HG03439 (cell line): Measurements from ENCODE around the gene SACM1L.
"Not testable (repeated sequence)": the region's sequence is repeated elsewhere in the genome, so short reads cannot be mapped to it uniquely, and the experiment has no call there.

Source experiments
- ATAC-seq: cut with Tn5 transposase; IDR thresholded peaks from one replicate; pipeline ENCODE4 v1.9.1; 2021; ENCODE audit warnings: mild to moderate bottlenecking, moderate library complexity; ENCODE audit not compliant: unreplicated experiment

SACM1L gene

GRCh38 chr3:45666757-45667431 is 22.3 kb upstream of the SACM1L start:
- no peak for ATAC-seq

GRCh38 chr3:45667569-45667934 is 21.6 kb upstream of the SACM1L start:
- ATAC-seq, result no peak

GRCh38 chr3:45670436-45670835 is 18.8 kb upstream of the SACM1L start:
- no peak for ATAC-seq

- ATAC-seq, result no peak
Measured at GRCh38 chr3:45670991-45671390, 18.2 kb upstream of the SACM1L start.

- ATAC-seq, result no peak
Measured at GRCh38 chr3:45673273-45673672, 15.9 kb upstream of the SACM1L start.

- ATAC-seq, result no peak
Measured at GRCh38 chr3:45676325-45677032, 12.7 kb upstream of the SACM1L start.

- ATAC-seq, result no peak
Measured at GRCh38 chr3:45677033-45677446, 12.2 kb upstream of the SACM1L start.

DNA sequence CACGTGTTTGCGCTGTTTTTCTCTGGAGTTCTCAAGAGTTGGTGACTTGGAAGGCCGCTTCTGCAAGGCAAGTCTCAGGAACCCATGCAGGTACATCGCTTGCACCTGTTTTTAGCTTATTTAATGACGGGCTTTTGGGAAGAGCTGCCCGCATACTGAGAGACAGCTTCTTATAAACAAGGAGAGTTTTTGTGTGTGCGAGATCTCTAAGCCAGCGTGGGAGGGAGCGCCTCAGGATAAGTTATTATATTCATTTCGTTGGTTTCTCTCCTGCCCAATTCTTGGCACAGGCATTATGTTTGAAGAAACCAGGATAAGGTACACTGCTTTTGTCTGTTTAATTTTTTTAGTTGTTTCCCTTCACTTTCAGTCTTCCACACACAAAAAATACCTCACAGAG is 11.4 kb upstream of the SACM1L start:
- ATAC-seq, result no peak

DNA sequence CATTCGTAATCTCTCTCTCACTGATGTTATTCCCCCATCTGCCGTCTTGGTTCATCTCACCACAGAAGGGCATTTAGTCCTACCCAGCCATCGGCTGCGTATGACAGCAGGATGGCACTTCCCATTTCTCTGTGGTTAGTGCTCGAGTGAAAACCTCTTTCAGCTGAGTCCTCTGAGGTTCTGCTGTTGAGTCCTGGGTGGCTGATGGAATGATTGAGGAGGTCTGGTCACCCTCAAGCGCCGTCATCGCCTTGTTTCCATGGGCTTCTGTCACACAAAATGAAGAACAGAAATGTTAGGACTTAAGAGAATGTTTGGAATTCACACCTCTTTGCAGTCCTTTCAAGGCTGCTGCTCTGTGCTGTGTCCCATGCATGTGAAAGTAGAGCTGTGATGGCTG is 9.4 kb upstream of the SACM1L start:
- no peak for ATAC-seq

- no peak for ATAC-seq
Measured at GRCh38 chr3:45681221-45681620, 8.0 kb upstream of the SACM1L start.

GRCh38 chr3:45681846-45682245 is 7.3 kb upstream of the SACM1L start:
- ATAC-seq, result no peak

DNA sequence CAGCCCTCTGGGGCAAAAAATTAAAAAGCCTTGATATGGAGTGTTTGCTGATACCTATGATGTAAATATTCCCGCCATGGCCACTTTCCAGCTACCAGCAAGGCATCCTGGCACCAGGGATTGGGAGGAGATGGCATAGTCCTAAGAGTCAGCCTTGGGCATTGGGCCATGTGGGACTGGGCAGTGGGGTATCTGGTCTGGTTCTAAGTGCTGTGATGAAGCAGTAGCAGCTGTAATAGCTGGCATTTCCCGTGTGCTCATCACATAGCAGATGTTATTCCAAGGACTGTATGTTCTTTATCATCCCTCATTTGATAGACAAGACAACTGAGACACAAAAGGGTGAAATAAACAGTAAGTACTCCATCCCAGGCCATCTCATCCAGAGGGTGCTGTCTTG is 6.9 kb upstream of the SACM1L start:
- ATAC-seq, result no peak

DNA sequence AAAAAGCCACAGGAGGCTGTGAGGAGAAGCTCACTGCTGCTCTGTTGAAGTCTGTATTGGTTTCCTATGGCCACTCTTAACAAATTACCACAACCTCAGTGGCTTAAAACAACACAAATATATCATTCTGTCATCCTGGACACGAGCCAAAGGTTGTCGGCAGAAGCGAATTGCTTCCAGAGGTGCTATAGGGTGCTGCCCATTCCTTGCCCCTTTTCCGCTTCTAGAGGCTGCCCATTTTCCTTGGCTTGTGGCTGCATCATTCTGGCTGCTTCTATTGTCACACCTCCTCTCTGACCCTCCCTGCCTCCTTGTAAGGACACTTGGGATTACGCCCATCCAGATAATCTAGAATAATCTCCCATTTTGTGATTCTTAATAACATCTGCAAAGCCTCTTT is 6.4 kb upstream of the SACM1L start:
- ATAC-seq, result no peak

DNA sequence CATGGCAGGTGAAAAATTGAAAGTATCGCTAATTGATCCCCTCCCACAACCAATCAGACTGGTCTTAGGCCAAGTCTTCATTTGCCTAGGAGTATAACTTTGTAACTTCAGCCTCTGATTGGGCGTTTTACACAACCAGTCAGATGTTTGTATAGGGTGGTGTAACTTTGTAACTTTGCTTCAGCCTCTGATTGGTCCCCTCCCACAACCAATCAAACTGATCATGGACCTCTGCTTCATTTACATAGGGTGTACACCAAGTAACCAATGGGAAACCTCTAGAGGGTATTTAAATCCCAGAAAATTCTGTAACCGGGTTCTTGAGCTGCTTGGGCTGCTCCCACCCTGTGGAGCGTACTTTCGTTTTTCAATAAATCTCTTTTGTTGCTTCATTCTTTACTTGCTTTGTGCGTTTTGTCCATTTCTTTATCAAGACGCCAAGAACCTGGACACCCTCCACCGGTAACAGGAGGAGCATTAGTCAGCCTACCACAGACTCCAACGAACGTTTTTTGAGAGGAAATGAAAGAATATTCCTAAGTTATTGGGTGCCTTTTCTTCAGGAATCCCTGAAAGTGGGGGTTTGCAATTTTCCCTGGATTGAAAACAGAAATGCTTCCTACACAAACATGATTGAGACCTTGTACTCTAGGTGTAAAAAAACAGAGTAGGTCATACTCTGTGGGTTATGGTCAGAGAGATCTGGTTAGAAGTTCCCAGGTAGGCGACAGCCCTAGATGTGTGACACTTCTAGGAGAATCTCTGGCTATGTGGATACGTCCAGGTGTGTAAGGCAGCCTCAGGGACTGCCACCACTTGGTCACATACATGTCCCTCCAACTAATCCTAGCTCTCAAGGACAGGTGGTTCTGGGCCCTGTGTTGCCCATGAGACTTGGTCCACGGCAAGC is 5.5 kb upstream of the SACM1L start:
- no peak for ATAC-seq

GRCh38 chr3:45684327-45684892 is 4.8 kb upstream of the SACM1L start:
- no peak for ATAC-seq

- ATAC-seq, result not testable (repeated sequence)
Measured at GRCh38 chr3:45685722-45686121, 3.5 kb upstream of the SACM1L start.

DNA sequence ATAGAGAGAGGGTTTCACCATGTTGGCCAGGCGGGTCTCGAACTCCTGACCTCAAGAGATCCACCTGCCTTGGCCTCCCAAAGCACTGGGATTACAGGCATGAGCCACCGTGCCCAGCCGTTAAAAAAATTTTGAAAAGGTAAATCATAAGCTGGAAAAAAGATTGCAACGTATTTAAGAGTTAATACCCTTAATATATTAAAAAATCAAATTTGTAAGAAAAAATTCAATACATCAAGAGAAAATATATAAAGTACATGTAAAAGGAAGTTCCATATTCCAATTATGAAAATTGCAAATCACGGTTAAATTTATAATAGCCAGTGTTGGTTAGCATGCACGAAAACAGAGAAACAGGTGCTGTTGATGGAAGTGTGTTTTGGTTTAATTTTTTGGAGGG is 2.3 kb upstream of the SACM1L start:
- ATAC-seq, result no peak

GRCh38 chr3:45687828-45688193 is 1.4 kb upstream of the SACM1L start:
- ATAC-seq, result no peak

GRCh38 chr3:45688194-45688881 is 858 bp upstream of the SACM1L start:
- ATAC-seq, result no peak

GRCh38 chr3:45689787-45690145 is 570 bp downstream of the SACM1L start:
- ATAC-seq, result no peak
